Activated naive CD4-positive, alpha-beta T cell treated with anti-CD3 and anti-CD28 coated beads, Interleukin-2, amount 50 U/mL, for 16 hours (primary cell): Measurements from ENCODE around the gene SEPTIN3.

ENCODE experiments used
- DNase-seq: peaks from one replicate; pipeline ENCODE4 v3.0.0-alpha.2; 2020

SEPTIN3 gene

GRCh38 chr22:41976070-41976901 is 7.0 kb downstream of the SEPTIN3 start:
- DNase-seq = peak; percentile 57

GRCh38 chr22:41976961-41977566 is 7.8 kb downstream of the SEPTIN3 start:
- DNase-seq = peak; percentile 19

GRCh38 chr22:41978732-41979131 is 9.5 kb downstream of the SEPTIN3 start:
- DNase-seq = no peak

GRCh38 chr22:41979423-41980250 is 10.4 kb downstream of the SEPTIN3 start:
- no peak for DNase-seq

- no peak for DNase-seq
Measured at GRCh38 chr22:41982865-41983264, 13.6 kb downstream of the SEPTIN3 start.

GRCh38 chr22:41983513-41984405 is 14.5 kb downstream of the SEPTIN3 start:
- no peak for DNase-seq

- no peak for DNase-seq
Measured at GRCh38 chr22:41987276-41987675, 18.0 kb downstream of the SEPTIN3 start.

- no peak for DNase-seq
Measured at GRCh38 chr22:41989246-41989645, 20.0 kb downstream of the SEPTIN3 start.

- no peak for DNase-seq
Measured at GRCh38 chr22:41991111-41991510, 21.9 kb downstream of the SEPTIN3 start.

GRCh38 chr22:41992496-41992895 is 23.3 kb downstream of the SEPTIN3 start:
- DNase-seq = no peak

- DNase-seq = no peak
Measured at GRCh38 chr22:41995211-41995610, 26.0 kb downstream of the SEPTIN3 start.

- no peak for DNase-seq
Measured at GRCh38 chr22:41996826-41997225, 27.6 kb downstream of the SEPTIN3 start.

GRCh38 chr22:41998361-41999261 is 29.4 kb downstream of the SEPTIN3 start, which contains the start of gene WBP2NL:
WBP2NL (plus strand) TSS chr22:41998788; CDS start chr22:41998819, 31 bp downstream.
- peak; percentile 84 for DNase-seq

GRCh38 chr22:42000466-42000865 is 31.2 kb downstream of the SEPTIN3 start:
- DNase-seq = no peak

GRCh38 chr22:42001121-42001520 is 31.9 kb downstream of the SEPTIN3 start:
- no peak for DNase-seq

- DNase-seq = no peak
Measured at GRCh38 chr22:42001706-42002105, 32.5 kb downstream of the SEPTIN3 start.

GRCh38 chr22:42007922-42008321 is 38.7 kb downstream of the SEPTIN3 start:
- no peak for DNase-seq

GRCh38 chr22:42010778-42011177 is 41.5 kb downstream of the SEPTIN3 start:
- DNase-seq = no peak

- no peak for DNase-seq
Measured at GRCh38 chr22:42013385-42013784, 44.1 kb downstream of the SEPTIN3 start.

GRCh38 chr22:42016111-42016510 is 46.9 kb downstream of the SEPTIN3 start:
- no peak for DNase-seq

- no peak for DNase-seq
Measured at GRCh38 chr22:42018224-42018623, 49.0 kb downstream of the SEPTIN3 start.
